H1 (cell line): ENCODE results near the gene BDP1. TPM values are rescaled to one million over a fixed set of nuclear protein-coding genes. Genes with fewer than 3 reads are reported as not detected.
A peak's percentile ranks its signal among the peaks of the same experiment; 100 is the strongest.

ENCODE experiments used
- CTCF ChIA-PET: fragments of 300-600 bp; sonication (Branson Sonifier 250); formaldehyde crosslinking; loops from one replicate; lab custom pipeline; 2021; ENCODE audit not compliant: partially characterized antibody; lab: Charles Lee
- POLR2A ChIA-PET: fragments of 300-600 bp; sonication (Branson Sonifier 250); formaldehyde crosslinking; loops from one replicate; lab custom pipeline; 2021; ENCODE audit warnings: inconsistent platforms; ENCODE audit not compliant: partially characterized antibody; lab: Charles Lee
- DNase-seq, 2 experiments: peaks; one replicate each; pipeline versions ENCODE4 v3.0.0 to v3.0.0-alpha.2; 2010 to 2022; ENCODE audit warnings: low spot score in 2 of 2, low read depth in 1 of 2, mixed read lengths in 1 of 2
- FAIRE-seq: peaks from 2 replicates; lab custom pipeline; 2011; peaks lifted over from hg19 to GRCh38; lab: Jason Lieb, UNC
- H2AFZ ChIP-seq: 2 replicates; pipeline ENCODE4 v1.8.1; 2012; ENCODE audit warnings: low read length, inconsistent platforms
- H2AK5ac ChIP-seq: 2 replicates; pipeline ENCODE4 v1.6.1; 2013; ENCODE audit warnings: low read depth, low read length
- H2BK120ac ChIP-seq: replicated peaks from 2 replicates; pipeline ENCODE3; 2013; ENCODE audit warnings: low read depth, low read length, inconsistent platforms
- H2BK12ac ChIP-seq: 2 replicates; pipeline ENCODE4 v1.6.1; 2013; ENCODE audit warnings: low read depth, low read length
- H2BK15ac ChIP-seq: 2 replicates; pipeline ENCODE4 v1.6.1; 2013; ENCODE audit warnings: low read length
- H2BK20ac ChIP-seq: 2 replicates; pipeline ENCODE4 v1.6.1; 2013; ENCODE audit warnings: low read length
- H2BK5ac ChIP-seq: 2 replicates; pipeline ENCODE4 v1.6.1; 2013; ENCODE audit warnings: low read depth, low read length
- H3K14ac ChIP-seq: 2 replicates; pipeline ENCODE4 v1.6.1; 2013; ENCODE audit warnings: inconsistent platforms; ENCODE audit not compliant: insufficient read length
- H3K18ac ChIP-seq: 2 replicates; pipeline ENCODE4 v1.6.1; 2013; ENCODE audit warnings: low read length; ENCODE audit errors: extremely low read depth
- H3K23ac ChIP-seq: 2 replicates; pipeline ENCODE4 v1.6.1; 2013; ENCODE audit warnings: inconsistent platforms; ENCODE audit not compliant: insufficient read length
- H3K23me2 ChIP-seq: 2 replicates; pipeline ENCODE4 v1.6.1; 2013; ENCODE audit warnings: low read depth, low read length
- H3K27ac ChIP-seq: 2 replicates; pipeline ENCODE4 v1.6.1; 2011; ENCODE audit warnings: low read depth, low read length, inconsistent platforms
- H3K27me3 ChIP-seq, 4 experiments: replicated peaks in 1 of 4; 1 replicate in 1 of 4; 2 replicates in 3 of 4; pipeline versions ENCODE4 v1.6.1 to v1.8.1; 2011 to 2013; ENCODE audit warnings: low read length in 3 of 4, mild to moderate bottlenecking in 3 of 4, inconsistent platforms in 2 of 4, mixed read lengths in 2 of 4, moderate library complexity in 1 of 4; ENCODE audit not compliant: control insufficient read depth in 3 of 4, insufficient read depth in 3 of 4; ENCODE audit errors: extremely low read depth in 1 of 4
- H3K36me3 ChIP-seq, 4 experiments: 2 replicates each; pipeline versions ENCODE4 v1.6.1 to v1.8.1; 2011 to 2013; ENCODE audit warnings: mild to moderate bottlenecking in 4 of 4, low read length in 3 of 4, moderate library complexity in 2 of 4, control low read depth in 1 of 4, inconsistent platforms in 1 of 4; ENCODE audit not compliant: insufficient read depth in 4 of 4, control insufficient read depth in 2 of 4
- H3K4ac ChIP-seq: replicated peaks from 2 replicates; pipeline ENCODE3; 2013; ENCODE audit warnings: low read length, low read depth, mixed read lengths, inconsistent platforms; ENCODE audit not compliant: insufficient read length
- H3K4me1 ChIP-seq, 4 experiments: replicated peaks in 1 of 4; 1 replicate in 1 of 4; 2 replicates in 3 of 4; pipeline versions ENCODE4 v1.6.1 to v1.8.1; 2011 to 2013; ENCODE audit warnings: low read length in 3 of 4, inconsistent platforms in 2 of 4, mixed read lengths in 1 of 4; ENCODE audit not compliant: insufficient read depth in 4 of 4, control insufficient read depth in 3 of 4
- H3K4me2 ChIP-seq, 2 experiments: 2 replicates each; pipeline versions ENCODE4 v1.6.1 to v1.8.1; 2011 to 2013; ENCODE audit warnings: low read depth in 2 of 2, low read length in 2 of 2, control low read depth in 1 of 2, inconsistent platforms in 1 of 2, mild to moderate bottlenecking in 1 of 2; ENCODE audit not compliant: insufficient read depth in 1 of 2
- H3K4me3 ChIP-seq, 4 experiments: fragments of 200-600, 300-600 bp in 1 of 4; sonication (generic), shearing (Covaris generic), sonication (Bioruptor Twin) in 1 of 4; 2 replicates each; pipeline versions ENCODE4 v1.5.1 to v1.8.1; 2011 to 2016; ENCODE audit warnings: low read length in 4 of 4, low read depth in 3 of 4, control low read depth in 2 of 4, inconsistent platforms in 2 of 4, mild to moderate bottlenecking in 2 of 4, mixed read lengths in 1 of 4, moderate library complexity in 1 of 4; ENCODE audit not compliant: insufficient read depth in 2 of 4; ENCODE audit errors: extremely low read depth in 1 of 4
- H3K56ac ChIP-seq: replicated peaks from 2 replicates; pipeline ENCODE3; 2013; ENCODE audit warnings: low read depth, mild to moderate bottlenecking, mixed read lengths, low read length, inconsistent platforms; ENCODE audit not compliant: insufficient read length
- H3K79me1 ChIP-seq: 2 replicates; pipeline ENCODE4 v1.6.1; 2013; ENCODE audit warnings: low read depth, low read length, control low read depth
- H3K79me2 ChIP-seq, 2 experiments: 2 replicates each; pipeline versions ENCODE4 v1.6.1 to v1.8.1; 2012 to 2013; ENCODE audit warnings: low read length in 2 of 2, mild to moderate bottlenecking in 2 of 2, inconsistent platforms in 1 of 2; ENCODE audit not compliant: insufficient read depth in 2 of 2, control insufficient read depth in 1 of 2
- H3K9ac ChIP-seq, 4 experiments: replicated peaks in 1 of 4; 1 replicate in 1 of 4; 2 replicates in 3 of 4; pipeline versions ENCODE4 v1.6.1 to v1.8.1; 2011 to 2013; ENCODE audit warnings: low read depth in 3 of 4, low read length in 3 of 4, control low read depth in 2 of 4, mild to moderate bottlenecking in 2 of 4, moderate library complexity in 2 of 4, inconsistent platforms in 1 of 4; ENCODE audit errors: extremely low read depth in 1 of 4
- H3K9me3 ChIP-seq, 2 experiments: 2 replicates each; pipeline versions ENCODE4 v1.6.1 to v1.8.1; 2012 to 2013; ENCODE audit warnings: mild to moderate bottlenecking in 2 of 2, moderate library complexity in 2 of 2, control low read depth in 1 of 2, inconsistent platforms in 1 of 2, low read depth in 1 of 2, low read length in 1 of 2, mixed read lengths in 1 of 2; ENCODE audit not compliant: insufficient read depth in 2 of 2
- H4K20me1 ChIP-seq, 2 experiments: replicated peaks in 1 of 2; 2 replicates each; pipeline versions ENCODE3 to v1.8.1; 2011 to 2013; ENCODE audit warnings: inconsistent platforms in 2 of 2, low read length in 2 of 2, mild to moderate bottlenecking in 1 of 2; ENCODE audit not compliant: insufficient read depth in 2 of 2, control insufficient read depth in 1 of 2
- H4K5ac ChIP-seq: 2 replicates; pipeline ENCODE4 v1.6.1; 2013; ENCODE audit warnings: low read length, low read depth, mixed read lengths, inconsistent platforms; ENCODE audit not compliant: insufficient read length
- H4K8ac ChIP-seq: 2 replicates; pipeline ENCODE4 v1.8.0; 2013; ENCODE audit warnings: mild to moderate bottlenecking, moderate library complexity, low read length, inconsistent platforms; ENCODE audit not compliant: insufficient read depth; ENCODE audit errors: extremely low read depth
- H4K91ac ChIP-seq: replicated peaks from 2 replicates; pipeline ENCODE3; 2013; ENCODE audit warnings: low read length, mixed read lengths, inconsistent platforms; ENCODE audit not compliant: insufficient read length
- CEBPB ChIP-seq: IDR thresholded peaks from 2 replicates; pipeline ENCODE4 v1.6.1; 2012; ENCODE audit warnings: low read depth, low read length
- FOSL1 ChIP-seq: IDR thresholded peaks from 2 replicates; pipeline ENCODE4 v1.6.1; 2011; ENCODE audit warnings: mild to moderate bottlenecking, low read depth, low read length, moderate library complexity; ENCODE audit not compliant: insufficient read depth
- JUN ChIP-seq: IDR thresholded peaks from 2 replicates; pipeline ENCODE4 v1.6.1; 2011; ENCODE audit warnings: low read depth, mild to moderate bottlenecking, improper control_type of control experiment, low read length
- KDM1A ChIP-seq: fragments of 200-600, 300-600 bp; sonication (generic); IDR thresholded peaks from 2 replicates; pipeline ENCODE4 v1.7.1; 2016; ENCODE audit warnings: mild to moderate bottlenecking, low read length, borderline replicate concordance
- PHF8 ChIP-seq: fragments of 200-600 bp; sonication (generic); conservative IDR thresholded peaks from 2 replicates; pipeline ENCODE4 v1.7.1; 2012; ENCODE audit warnings: low read depth, mild to moderate bottlenecking, inconsistent platforms, low read length, moderate library complexity
- RAD21 ChIP-seq, 2 experiments: IDR thresholded peaks in 1 of 2; conservative IDR thresholded peaks in 1 of 2; 2 replicates each; pipeline ENCODE4 v1.6.1; 2011; ENCODE audit warnings: low read depth in 2 of 2, low read length in 2 of 2, improper control_type of control experiment in 1 of 2, inconsistent platforms in 1 of 2, mild to moderate bottlenecking in 1 of 2, moderate library complexity in 1 of 2
- TAF1 ChIP-seq: IDR thresholded peaks from 2 replicates; pipeline ENCODE4 v1.6.1; 2011; ENCODE audit warnings: mild to moderate bottlenecking, low read depth, low read length
- WGBS, 2 experiments: shearing (Covaris generic) in 1 of 2; methylation state at CpG; one replicate each; pipeline versions ENCODE4 v1.1.6 to v1.1.7; 2013 to 2015; ENCODE audit warnings: low lambda C conversion rate in 2 of 2, mixed read lengths in 2 of 2, inconsistent platforms in 1 of 2, low coverage in 1 of 2, missing lambda C conversion rate in 1 of 2; ENCODE audit not compliant: insufficient replicate concordance in 2 of 2, insufficient coverage in 1 of 2, insufficient read length in 1 of 2; ENCODE audit errors: extremely low coverage in 1 of 2, missing lambda C conversion rate in 1 of 2; 5-methylcytosine and 5-hydroxymethylcytosine counted together
- long read RNA-seq, 2 experiments: library from RNA in 1 of 2; library from capped mRNA in 1 of 2; stranded (forward); transcript quantifications; one replicate each; pipeline ENCODE4 v2.0.0, GENCODE V29; 2021; ENCODE audit warnings: inconsistent platforms in 1 of 2
- polyA minus RNA-seq, 3 experiments: library from RNA; depleted of rRNA, polyadenylated mRNA; stranded (reverse); fragments of >200 nt; gene quantifications; 1 replicate in 2 of 3; 2 replicates in 1 of 3; pipeline ENCODE4 v1.2.3, GENCODE V29; 2011
- polyA plus RNA-seq, 7 experiments: library from polyadenylated mRNA; depleted of rRNA in 3 of 7; stranded (reverse) in 5 of 7; unstranded in 2 of 7; fragments of >200 nt in 5 of 7; fragments of 200-250 nt in 2 of 7; gene quantifications; 1 replicate in 5 of 7; 2 replicates in 1 of 7; 4 replicates in 1 of 7; pipeline versions ENCODE4 v1.2.1 to v1.2.3, GENCODE V29; 2011 to 2013; ENCODE audit warnings: missing spikeins in 2 of 7, mixed read lengths in 2 of 7
- total RNA-seq: library from RNA; stranded (reverse); fragmentation: NEBNext Ultra II Directional; extraction: Animal tissue kit (Norgen Biotek cat#: 25700); gene quantifications from 2 replicates; pipeline ENCODE4 v1.2.1, GENCODE V29; 2021

The BDP1 gene
- total RNA-seq (28.9 and 32.1 TPM in 2 replicates), polyA plus RNA-seq (2011; rRNA removed) (3.6 and 4.7 TPM in 2 replicates), polyA minus RNA-seq (2011; rRNA and poly(A)+ RNA removed) (17.6 and 27.9 TPM in 2 replicates)
- 6.1 TPM for polyA plus RNA-seq (2011; cell fraction: cytosol; rRNA removed)
- polyA plus RNA-seq (2011; cell fraction: nucleus; rRNA removed): 11.0 TPM
- polyA plus RNA-seq (2012, experiment 1 of 2): 4.8 to 12.8 TPM (median 6.7 TPM) in 4 replicates
- polyA plus RNA-seq (2012, experiment 2 of 2): 0.64 TPM
- polyA plus RNA-seq (2013, experiment 1 of 2): 18.4 TPM
- polyA plus RNA-seq (2013, experiment 2 of 2): 16.2 TPM
- 12.3 TPM for polyA minus RNA-seq (2011; cell fraction: cytosol; rRNA and poly(A)+ RNA removed)
- 56.7 TPM for polyA minus RNA-seq (2011; cell fraction: nucleus; rRNA and poly(A)+ RNA removed)
- long read RNA-seq, experiment 1, partial matches to known transcripts: 4 of 13 reads
- long read RNA-seq, experiment 1, other reads (novel, unspliced or antisense): 9 of 13 reads
- long read RNA-seq, experiment 2, partial matches to known transcripts: 3 of 4 reads
- long read RNA-seq, experiment 2, other reads (novel, unspliced or antisense): 1 of 4 reads

GRCh38 chr5:71455427-71456361, at the start of gene BDP1:
Gene BDP1 (plus strand): TSS chr5:71455651. CDS start chr5:71455878, 227 bp downstream.
- WGBS, 2 experiments: 2% methylated on average over 50 of the region's 50 CpGs; no CpG with 5 or more reads in 1 of the 2 experiments
- Histone ChIP-seq H3K36me3 (peaks cover 5 to 23% (median 13%) of the 10 kb centered on the region in 4 experiments; a peak in 5 of 8 replicates), H3K56ac (peak within 1 kb of the TSS; percentile 70), H2BK12ac (no peak within 1 kb of the TSS), H3K27ac (peak within 1 kb of the TSS; percentile 94), H3K4ac (no peak within 1 kb of the TSS), H2BK15ac (no peak within 1 kb of the TSS), H3K4me3 (peak within 1 kb of the TSS; percentile 93 to 98 (median 98)), H3K18ac (no peak within 1 kb of the TSS), H3K27me3 (no peaks in the 10 kb centered on the region), H4K5ac (peak within 1 kb of the TSS; percentile 64), H4K91ac (no peak within 1 kb of the TSS), H4K20me1 (no peaks in the 10 kb centered on the region), H3K4me2 (peak within 1 kb of the TSS; percentile 75 to 77), H3K4me1 (no peaks in the 10 kb centered on the region; a peak in 1 of 7 replicates), H2BK120ac (no peak within 1 kb of the TSS), H2AFZ (peak within 1 kb of the TSS; percentile 88), H3K23ac (no peak within 1 kb of the TSS), H3K79me2 (peaks cover 6 to 35% of the 10 kb centered on the region in 2 experiments; a peak in 3 of 4 replicates), H2AK5ac (no peak within 1 kb of the TSS), H2BK20ac (no peak within 1 kb of the TSS), H2BK5ac (peak within 1 kb of the TSS; percentile 86; the same call in 1 of the 2 replicates), H3K23me2 (peaks cover 2% of the 10 kb centered on the region; the same call in 1 of the 2 replicates), H3K9ac (peak within 1 kb of the TSS; percentile 80 to 93 (median 92)), H4K8ac (peak within 1 kb of the TSS; percentile 99), H3K14ac (no peak within 1 kb of the TSS), H3K9me3 (no peaks in the 10 kb centered on the region), H3K79me1 (no peaks in the 10 kb centered on the region)
- POLR2A ChIA-PET: interaction anchor here (1.1 to 1.5 kb wide), 5 partner anchors 20 to 131 kb away, joined by 3 to 6 read pairs (median 3); partner anchors contain the start of gene MCCC2
- DNase-seq: peak; percentile 77 to 99
- FAIRE-seq: peak; percentile 80
- CTCF ChIA-PET: no interaction called here
- TF ChIP-seq PHF8: peak; percentile 99
- TF ChIP-seq JUN: peak; percentile 65; the same call in 1 of the 2 replicates
- TF ChIP-seq RAD21 (IDR thresholded peaks at IDR 0.05 in 1 of 2, conservative IDR thresholded peaks at IDR 0.05 in 1 of 2; ENCODE audit: low read depth in 2 of 2, low read length in 2 of 2): no peak
- TF ChIP-seq KDM1A: no peak
- TF ChIP-seq CEBPB: peak; percentile 97
- peak; percentile 94 for TF ChIP-seq TAF1
- TF ChIP-seq FOSL1: no peak
